SK-N-SH treated with all-trans-retinoic acid at 6 μM for 48 hours (cell line): Measurements from ENCODE around the gene MAML2.

Source experiments
- CREB5 ChIP-seq: fragments of 250-450 bp; sonication (Bioruptor Pico); IDR thresholded peaks from 2 replicates; pipeline ENCODE4 v1.5.1; 2020; ENCODE audit warnings: low read depth, mild to moderate bottlenecking, moderate library complexity
- CSDC2 ChIP-seq: fragments of 250-450 bp; sonication (Bioruptor Pico); IDR thresholded peaks from 2 replicates; pipeline ENCODE4 v1.5.0; 2020; ENCODE audit warnings: mild to moderate bottlenecking, moderate library complexity
- GLIS3 ChIP-seq: fragments of 250-450 bp; sonication (Bioruptor Pico); IDR thresholded peaks from 2 replicates; pipeline ENCODE4 v1.5.0; 2020; ENCODE audit warnings: mild to moderate bottlenecking, moderate library complexity
- SNAI2 ChIP-seq: fragments of 250-450 bp; sonication (Bioruptor Pico); IDR thresholded peaks from 2 replicates; pipeline ENCODE4 v1.5.0; 2020; ENCODE audit warnings: mild to moderate bottlenecking, moderate library complexity
- ZC3H10 ChIP-seq: fragments of 250-450 bp; sonication (Bioruptor Pico); IDR thresholded peaks from 2 replicates; pipeline ENCODE4 v1.5.1; 2021; ENCODE audit warnings: mild to moderate bottlenecking, moderate library complexity
- ZFP3 ChIP-seq: fragments of 250-450 bp; sonication (Bioruptor Pico); IDR thresholded peaks from 2 replicates; pipeline ENCODE4 v1.5.0; 2020; ENCODE audit warnings: mild to moderate bottlenecking, moderate library complexity
- ZFP30 ChIP-seq: fragments of 450-650 bp; formaldehyde crosslinking; IDR thresholded peaks from 2 replicates; pipeline ENCODE4 v1.5.0; 2022; ENCODE audit warnings: mild to moderate bottlenecking, moderate library complexity
- ZNF70 ChIP-seq: fragments of 450-650 bp; formaldehyde crosslinking; IDR thresholded peaks from 2 replicates; pipeline ENCODE4 v1.5.0; 2020; ENCODE audit warnings: mild to moderate bottlenecking, moderate library complexity

DNA sequence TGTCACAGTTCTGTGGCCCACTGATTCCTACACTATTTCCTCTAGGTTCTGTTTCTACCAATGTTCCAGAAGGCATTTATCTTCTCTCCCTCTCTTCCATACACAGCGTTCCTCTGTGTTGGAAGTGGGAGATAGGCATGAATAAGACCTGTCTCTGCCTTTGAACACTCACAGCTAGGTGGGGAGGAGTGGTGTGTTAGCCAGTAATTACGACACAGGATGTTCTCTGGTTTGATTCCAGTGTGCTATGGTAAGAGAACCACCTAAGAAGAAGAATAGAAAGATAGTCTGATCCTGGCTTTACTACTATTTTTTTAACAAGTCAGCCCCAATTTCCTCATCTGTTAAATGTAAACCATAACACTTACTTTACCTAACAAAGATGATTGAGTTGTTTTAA, 218.8 kb downstream of the MAML2 start:
- TF ChIP-seq CSDC2 (CRISPR knock-in tag) (no peak), GLIS3 (no peak), ZC3H10 (no peak), ZNF70 (CRISPR knock-in tag) (no peak), ZFP3 (CRISPR knock-in tag) (no peak), SNAI2 (CRISPR knock-in tag) (no peak), ZFP30 (CRISPR knock-in tag) (no peak), CREB5 (CRISPR knock-in tag) (no peak)
